ENCODE measurements around the gene HSFX2. TPM values are rescaled to one million over a fixed set of nuclear protein-coding genes. Genes with fewer than 3 reads are reported as not detected.

The HSFX2 gene
- total RNA-seq, 1 experiment from 2014 or later = not detected

DNA sequence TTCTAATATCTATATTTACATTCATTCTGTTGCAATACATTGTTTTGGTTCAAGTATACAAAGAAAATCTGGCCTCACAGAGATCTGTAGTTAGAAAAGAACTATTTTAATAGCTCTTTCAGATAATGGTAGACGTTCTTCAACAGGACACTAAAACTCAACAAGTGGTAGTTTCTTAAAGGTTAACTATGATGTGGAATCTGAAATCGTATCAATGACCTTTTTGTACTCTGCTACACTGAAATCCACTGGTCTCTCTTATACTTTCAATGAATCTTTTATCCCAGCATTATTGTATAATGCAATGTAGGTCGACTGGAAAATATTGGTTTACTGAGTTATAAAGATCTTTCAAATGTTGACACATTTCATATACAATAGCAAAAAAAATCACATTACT is 23.8 kb upstream of the HSFX2 start:
- ATAC-seq (no peak), DNase-seq (ENCODE audit: low read depth, low spot score) (no peak)
- Histone ChIP-seq H3K4me3 (replicated peaks in 1 of 2; ENCODE audit: low read depth in 1 of 2, low read length in 2 of 2) (no peak overlapping the region), H3K9me2 (ENCODE audit: insufficient read depth) (no peaks in the 10 kb centered on the region), H3K4me1 (ENCODE audit: control insufficient read depth in 1 of 2, insufficient read depth in 2 of 2, low read length in 2 of 2) (no peaks in the 10 kb centered on the region), H3K36me3 (ENCODE audit: control insufficient read depth in 1 of 2, insufficient read depth in 2 of 2, low read length in 2 of 2) (no peaks in the 10 kb centered on the region), H4K20me1 (ENCODE audit: insufficient read depth) (no peaks in the 10 kb centered on the region), H3K27ac (ENCODE audit: low read depth, low read length) (no peak overlapping the region), H2AFZ (ENCODE audit: low read depth, low read length, poor library complexity, severe bottlenecking) (no peak overlapping the region), H3K9me3 (ENCODE audit: control insufficient read depth in 1 of 2, insufficient read depth in 1 of 2, low read depth in 1 of 2, low read length in 2 of 2) (no peaks in the 10 kb centered on the region), H3K4me2 (ENCODE audit: low read length) (no peak overlapping the region), H3K79me2 (ENCODE audit: insufficient read depth, low read length) (peaks cover 29% of the 10 kb centered on the region), H3K9ac (ENCODE audit: low read length) (no peak overlapping the region), H3K27me3 (ENCODE audit: insufficient read depth, low read length) (no peaks in the 10 kb centered on the region)
- ChIA-PET RAD21 (ENCODE audit: low non-redundant PET in 1 of 2, low total read pairs in 2 of 2, uncharacterized antibody in 2 of 2, unreplicated experiment in 2 of 2) (no interaction called here), CTCF (no interaction called here), POLR2A (no interaction called here)
- BruUV-seq (replicated peaks) = no TSS peak
- TF ChIP-seq CBX3 (IDR thresholded peaks at IDR 0.05; ENCODE audit: low read depth) (no peak), REST (IDR thresholded peaks at IDR 0.05; ENCODE audit: low read depth) (no peak), CEBPB (IDR thresholded peaks at IDR 0.05; ENCODE audit: low read depth) (no peak), ZNF274 (IDR thresholded peaks at IDR 0.05; ENCODE audit: low read depth, low read length) (no peak), SRF (IDR thresholded peaks at IDR 0.05; ENCODE audit: low read depth) (no peak), JUND (IDR thresholded peaks at IDR 0.05) (no peak), FOSL1 (IDR thresholded peaks at IDR 0.05; ENCODE audit: low read depth) (no peak), EZH2phosphoT487 (IDR thresholded peaks at IDR 0.05; ENCODE audit: borderline replicate concordance) (no peak)
- TF ChIP-seq, protein P1, sequence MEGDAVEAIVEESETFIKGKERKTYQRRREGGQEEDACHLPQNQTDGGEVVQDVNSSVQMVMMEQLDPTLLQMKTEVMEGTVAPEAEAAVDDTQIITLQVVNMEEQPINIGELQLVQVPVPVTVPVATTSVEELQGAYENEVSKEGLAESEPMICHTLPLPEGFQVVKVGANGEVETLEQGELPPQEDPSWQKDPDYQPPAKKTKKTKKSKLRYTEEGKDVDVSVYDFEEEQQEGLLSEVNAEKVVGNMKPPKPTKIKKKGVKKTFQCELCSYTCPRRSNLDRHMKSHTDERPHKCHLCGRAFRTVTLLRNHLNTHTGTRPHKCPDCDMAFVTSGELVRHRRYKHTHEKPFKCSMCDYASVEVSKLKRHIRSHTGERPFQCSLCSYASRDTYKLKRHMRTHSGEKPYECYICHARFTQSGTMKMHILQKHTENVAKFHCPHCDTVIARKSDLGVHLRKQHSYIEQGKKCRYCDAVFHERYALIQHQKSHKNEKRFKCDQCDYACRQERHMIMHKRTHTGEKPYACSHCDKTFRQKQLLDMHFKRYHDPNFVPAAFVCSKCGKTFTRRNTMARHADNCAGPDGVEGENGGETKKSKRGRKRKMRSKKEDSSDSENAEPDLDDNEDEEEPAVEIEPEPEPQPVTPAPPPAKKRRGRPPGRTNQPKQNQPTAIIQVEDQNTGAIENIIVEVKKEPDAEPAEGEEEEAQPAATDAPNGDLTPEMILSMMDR (IDR thresholded peaks at IDR 0.05 in 2 of 3, conservative IDR thresholded peaks at IDR 0.05 in 1 of 3; ENCODE audit: borderline replicate concordance in 1 of 3, insufficient read depth in 1 of 3, low read depth in 2 of 3, low read length in 2 of 3) = no peak
- intact Hi-C loops (cut with micrococcal nuclease) = no loop called here
